Stimulated activated CD8-positive, alpha-beta memory T cell treated with anti-CD3 and anti-CD28 coated beads, Interleukin-12 subunit alpha, Interleukin-12 subunit beta, amount 100 ng/mL, for 24 hours (primary cell): ENCODE data around the gene RMND5A.
"Not testable (repeated sequence)": the region's sequence is repeated elsewhere in the genome, so short reads cannot be mapped to it uniquely, and the experiment has no call there.

ENCODE experiments used
- DNase-seq: peaks from one replicate; pipeline ENCODE4 v3.0.0-alpha.2; 2020; ENCODE audit errors: extremely low read depth

RMND5A gene

GRCh38 chr2:86719637-86720539 is at the start of gene RMND5A:
RMND5A (plus strand) TSS chr2:86720291; CDS start chr2:86720668, 377 bp downstream.
- peak; percentile 80 for DNase-seq

GRCh38 chr2:86671337-86671981 is 48.6 kb upstream of the RMND5A start:
- no peak for DNase-seq

- no peak for DNase-seq
Observed at GRCh38 chr2:86672027-86672545, 48.0 kb upstream of the RMND5A start.

GRCh38 chr2:86673011-86673410 is 47.1 kb upstream of the RMND5A start:
- no peak for DNase-seq

- DNase-seq = no peak
Observed at GRCh38 chr2:86673986-86674670, 46.0 kb upstream of the RMND5A start.

- DNase-seq = no peak
Observed at GRCh38 chr2:86675104-86675503, 45.0 kb upstream of the RMND5A start.

- no peak for DNase-seq
Observed at GRCh38 chr2:86675511-86676015, 44.5 kb upstream of the RMND5A start.

- no peak for DNase-seq
Observed at GRCh38 chr2:86677816-86678215, 42.3 kb upstream of the RMND5A start.

GRCh38 chr2:86679036-86679435 is 41.1 kb upstream of the RMND5A start:
- DNase-seq = no peak

GRCh38 chr2:86685351-86685750 is 34.7 kb upstream of the RMND5A start:
- no peak for DNase-seq

- DNase-seq = no peak
Observed at GRCh38 chr2:86686460-86686859, 33.6 kb upstream of the RMND5A start.

GRCh38 chr2:86686905-86687304 is 33.2 kb upstream of the RMND5A start:
- DNase-seq = no peak

- no peak for DNase-seq
Observed at GRCh38 chr2:86695053-86695691, 24.9 kb upstream of the RMND5A start.

- DNase-seq = no peak
Observed at GRCh38 chr2:86697551-86698104, 22.5 kb upstream of the RMND5A start.

GRCh38 chr2:86700690-86701089 is 19.4 kb upstream of the RMND5A start:
- DNase-seq = no peak

GRCh38 chr2:86703704-86704361 is 16.3 kb upstream of the RMND5A start:
- DNase-seq = no peak

- no peak for DNase-seq
Observed at GRCh38 chr2:86704459-86704971, 15.6 kb upstream of the RMND5A start.

- DNase-seq = no peak
Observed at GRCh38 chr2:86706220-86706619, 13.9 kb upstream of the RMND5A start.

- no peak for DNase-seq
Observed at GRCh38 chr2:86706935-86707334, 13.2 kb upstream of the RMND5A start.

GRCh38 chr2:86708126-86708525 is 12.0 kb upstream of the RMND5A start:
- not testable (repeated sequence) for DNase-seq
